HL-60 (cell line): ENCODE data around the gene SLC25A21.
"Not testable (repeated sequence)": the region's sequence is repeated elsewhere in the genome, so short reads cannot be mapped to it uniquely, and the experiment has no call there.

Experiments
- GABPA ChIP-seq: IDR thresholded peaks from 2 replicates; pipeline ENCODE4 v1.6.1; 2012; ENCODE audit warnings: low read depth
- POLR2AphosphoS5 ChIP-seq: IDR thresholded peaks from 2 replicates; pipeline ENCODE4 v1.6.1; 2012; ENCODE audit warnings: low read depth
- SPI1 ChIP-seq: IDR thresholded peaks from 2 replicates; pipeline ENCODE4 v1.6.1; 2012; ENCODE audit warnings: low read depth, mild to moderate bottlenecking, borderline replicate concordance
- TF ChIP-seq, protein P1 (sequence below): IDR thresholded peaks from one replicate; pipeline ENCODE4 v1.5.1; 2011; ENCODE audit warnings: low read length, control low read depth, inconsistent platforms; ENCODE audit not compliant: insufficient read depth
- TF ChIP-seq, protein P2 (sequence below): IDR thresholded peaks from 2 replicates; pipeline ENCODE4 v1.6.1; 2012; ENCODE audit warnings: low read depth; ENCODE audit not compliant: insufficient replicate concordance

DNA sequence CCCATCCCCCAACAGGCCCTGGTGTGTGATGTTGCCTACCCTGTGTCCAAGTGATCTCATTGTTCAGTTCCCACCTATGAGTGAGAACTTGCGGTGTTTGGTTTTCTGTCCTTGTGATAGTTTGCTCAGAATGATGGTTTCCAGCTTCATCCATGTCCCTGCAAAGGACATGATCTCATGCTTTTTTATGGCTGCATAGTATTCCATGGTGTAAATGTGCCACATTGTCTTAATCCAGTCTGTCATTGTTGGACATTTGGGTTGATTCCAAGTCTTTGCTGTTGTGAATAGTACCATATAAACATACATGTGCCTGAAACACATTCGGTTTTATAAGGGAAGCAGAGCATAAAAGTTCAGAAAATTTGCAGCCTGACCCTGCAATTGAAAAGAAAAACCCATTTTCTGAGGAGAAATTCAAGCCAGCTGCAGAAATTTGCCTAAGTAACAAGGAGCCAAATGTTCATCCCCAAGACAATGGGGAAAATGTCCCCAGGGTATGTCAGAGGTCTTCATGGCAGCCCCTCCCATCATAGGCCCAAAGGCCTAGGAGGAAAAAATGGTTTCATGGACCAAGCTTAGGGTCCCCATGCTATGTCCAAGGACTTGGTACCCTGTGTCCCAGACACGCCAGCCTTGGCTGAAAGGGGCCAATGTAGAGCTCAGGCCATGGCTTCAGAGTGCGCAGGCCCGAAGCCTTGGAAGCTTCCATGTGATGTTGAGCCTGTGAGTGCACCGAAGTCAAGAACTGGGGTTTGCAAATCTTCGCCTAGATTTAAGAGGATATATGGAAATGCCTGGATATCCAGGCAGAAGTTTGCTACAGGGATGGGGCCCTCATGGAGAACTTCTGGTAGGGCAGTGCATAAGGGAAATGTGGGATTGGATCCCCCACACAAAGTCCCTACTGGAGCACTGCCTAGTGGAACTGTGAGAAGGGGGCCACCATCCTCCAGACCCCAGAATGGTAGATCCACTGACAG, 33.5 kb upstream of the SLC25A21 start:
- not testable (repeated sequence) for TF ChIP-seq POLR2AphosphoS5, GABPA, SPI1
- TF ChIP-seq, protein P1, sequence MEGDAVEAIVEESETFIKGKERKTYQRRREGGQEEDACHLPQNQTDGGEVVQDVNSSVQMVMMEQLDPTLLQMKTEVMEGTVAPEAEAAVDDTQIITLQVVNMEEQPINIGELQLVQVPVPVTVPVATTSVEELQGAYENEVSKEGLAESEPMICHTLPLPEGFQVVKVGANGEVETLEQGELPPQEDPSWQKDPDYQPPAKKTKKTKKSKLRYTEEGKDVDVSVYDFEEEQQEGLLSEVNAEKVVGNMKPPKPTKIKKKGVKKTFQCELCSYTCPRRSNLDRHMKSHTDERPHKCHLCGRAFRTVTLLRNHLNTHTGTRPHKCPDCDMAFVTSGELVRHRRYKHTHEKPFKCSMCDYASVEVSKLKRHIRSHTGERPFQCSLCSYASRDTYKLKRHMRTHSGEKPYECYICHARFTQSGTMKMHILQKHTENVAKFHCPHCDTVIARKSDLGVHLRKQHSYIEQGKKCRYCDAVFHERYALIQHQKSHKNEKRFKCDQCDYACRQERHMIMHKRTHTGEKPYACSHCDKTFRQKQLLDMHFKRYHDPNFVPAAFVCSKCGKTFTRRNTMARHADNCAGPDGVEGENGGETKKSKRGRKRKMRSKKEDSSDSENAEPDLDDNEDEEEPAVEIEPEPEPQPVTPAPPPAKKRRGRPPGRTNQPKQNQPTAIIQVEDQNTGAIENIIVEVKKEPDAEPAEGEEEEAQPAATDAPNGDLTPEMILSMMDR: not testable (repeated sequence)
- TF ChIP-seq, protein P2, sequence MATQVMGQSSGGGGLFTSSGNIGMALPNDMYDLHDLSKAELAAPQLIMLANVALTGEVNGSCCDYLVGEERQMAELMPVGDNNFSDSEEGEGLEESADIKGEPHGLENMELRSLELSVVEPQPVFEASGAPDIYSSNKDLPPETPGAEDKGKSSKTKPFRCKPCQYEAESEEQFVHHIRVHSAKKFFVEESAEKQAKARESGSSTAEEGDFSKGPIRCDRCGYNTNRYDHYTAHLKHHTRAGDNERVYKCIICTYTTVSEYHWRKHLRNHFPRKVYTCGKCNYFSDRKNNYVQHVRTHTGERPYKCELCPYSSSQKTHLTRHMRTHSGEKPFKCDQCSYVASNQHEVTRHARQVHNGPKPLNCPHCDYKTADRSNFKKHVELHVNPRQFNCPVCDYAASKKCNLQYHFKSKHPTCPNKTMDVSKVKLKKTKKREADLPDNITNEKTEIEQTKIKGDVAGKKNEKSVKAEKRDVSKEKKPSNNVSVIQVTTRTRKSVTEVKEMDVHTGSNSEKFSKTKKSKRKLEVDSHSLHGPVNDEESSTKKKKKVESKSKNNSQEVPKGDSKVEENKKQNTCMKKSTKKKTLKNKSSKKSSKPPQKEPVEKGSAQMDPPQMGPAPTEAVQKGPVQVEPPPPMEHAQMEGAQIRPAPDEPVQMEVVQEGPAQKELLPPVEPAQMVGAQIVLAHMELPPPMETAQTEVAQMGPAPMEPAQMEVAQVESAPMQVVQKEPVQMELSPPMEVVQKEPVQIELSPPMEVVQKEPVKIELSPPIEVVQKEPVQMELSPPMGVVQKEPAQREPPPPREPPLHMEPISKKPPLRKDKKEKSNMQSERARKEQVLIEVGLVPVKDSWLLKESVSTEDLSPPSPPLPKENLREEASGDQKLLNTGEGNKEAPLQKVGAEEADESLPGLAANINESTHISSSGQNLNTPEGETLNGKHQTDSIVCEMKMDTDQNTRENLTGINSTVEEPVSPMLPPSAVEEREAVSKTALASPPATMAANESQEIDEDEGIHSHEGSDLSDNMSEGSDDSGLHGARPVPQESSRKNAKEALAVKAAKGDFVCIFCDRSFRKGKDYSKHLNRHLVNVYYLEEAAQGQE: not testable (repeated sequence)
